ENCODE measurements around the gene HNRNPUL2.

DNA sequence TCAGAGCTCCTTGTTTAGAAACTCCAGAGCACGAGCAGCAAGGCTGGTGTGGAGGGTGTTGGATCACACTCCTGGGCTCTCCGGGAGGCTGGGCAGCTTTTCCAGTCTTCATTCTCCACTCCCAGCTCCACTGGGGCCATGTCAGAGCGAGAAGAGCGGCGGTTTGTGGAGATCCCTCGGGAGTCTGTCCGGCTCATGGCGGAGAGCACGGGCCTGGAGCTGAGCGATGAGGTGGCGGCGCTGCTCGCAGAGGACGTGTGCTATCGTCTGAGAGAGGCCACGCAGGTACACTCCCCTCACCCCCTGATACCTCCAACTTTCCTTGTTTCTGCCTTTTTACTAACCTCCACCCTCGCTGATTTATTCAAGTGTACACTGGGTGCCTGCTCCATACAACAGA lies 48.4 kb upstream of the HNRNPUL2 start:
- TF ChIP-seq, protein P1, sequence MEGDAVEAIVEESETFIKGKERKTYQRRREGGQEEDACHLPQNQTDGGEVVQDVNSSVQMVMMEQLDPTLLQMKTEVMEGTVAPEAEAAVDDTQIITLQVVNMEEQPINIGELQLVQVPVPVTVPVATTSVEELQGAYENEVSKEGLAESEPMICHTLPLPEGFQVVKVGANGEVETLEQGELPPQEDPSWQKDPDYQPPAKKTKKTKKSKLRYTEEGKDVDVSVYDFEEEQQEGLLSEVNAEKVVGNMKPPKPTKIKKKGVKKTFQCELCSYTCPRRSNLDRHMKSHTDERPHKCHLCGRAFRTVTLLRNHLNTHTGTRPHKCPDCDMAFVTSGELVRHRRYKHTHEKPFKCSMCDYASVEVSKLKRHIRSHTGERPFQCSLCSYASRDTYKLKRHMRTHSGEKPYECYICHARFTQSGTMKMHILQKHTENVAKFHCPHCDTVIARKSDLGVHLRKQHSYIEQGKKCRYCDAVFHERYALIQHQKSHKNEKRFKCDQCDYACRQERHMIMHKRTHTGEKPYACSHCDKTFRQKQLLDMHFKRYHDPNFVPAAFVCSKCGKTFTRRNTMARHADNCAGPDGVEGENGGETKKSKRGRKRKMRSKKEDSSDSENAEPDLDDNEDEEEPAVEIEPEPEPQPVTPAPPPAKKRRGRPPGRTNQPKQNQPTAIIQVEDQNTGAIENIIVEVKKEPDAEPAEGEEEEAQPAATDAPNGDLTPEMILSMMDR (IDR thresholded peaks at IDR 0.05; ENCODE audit: extremely low read depth in 1 of 2, insufficient read depth in 1 of 2, low read depth in 1 of 2, low read length in 2 of 2): no peak
- TF ChIP-seq POLR2A (IDR thresholded peaks at IDR 0.05; ENCODE audit: low read depth, low read length): no peak
- TF ChIP-seq EZH2 (IDR thresholded peaks at IDR 0.05; ENCODE audit: borderline replicate concordance, low read depth, low read length, severe bottlenecking): no peak
- no peak for TF ChIP-seq MYC (IDR thresholded peaks at IDR 0.05; ENCODE audit: low read depth, low read length)
- no peak for TF ChIP-seq POLR2AphosphoS5 (IDR thresholded peaks at IDR 0.05; ENCODE audit: insufficient read depth, low read depth, low read length)
- no peak for TF ChIP-seq GATA2 (IDR thresholded peaks at IDR 0.05; ENCODE audit: insufficient read depth, insufficient read length, low read depth, low read length)
